GM12878 (cell line): ENCODE data around the gene TIPRL. TPM values are rescaled to one million over a fixed set of nuclear protein-coding genes. Genes with fewer than 3 reads are reported as not detected.

ENCODE experiments used
- BHLHE40 ChIP-seq, 2 experiments: fragments of 450-650 bp in 1 of 2; IDR thresholded peaks; 2 replicates each; pipeline ENCODE4 v1.6.1; 2011 to 2017; ENCODE audit warnings: low read depth in 2 of 2, borderline replicate concordance in 1 of 2, improper control_type of control experiment in 1 of 2, low read length in 1 of 2, mild to moderate bottlenecking in 1 of 2
- CEBPB ChIP-seq, 2 experiments: fragments of 150-350 bp in 1 of 2; IDR thresholded peaks; 2 replicates each; pipeline ENCODE4 v1.6.1; 2012 to 2014; ENCODE audit warnings: low read depth in 2 of 2, low read length in 2 of 2, borderline replicate concordance in 1 of 2, inconsistent platforms in 1 of 2
- CHD2 ChIP-seq: IDR thresholded peaks from 2 replicates; pipeline ENCODE4 v1.6.1; 2011; ENCODE audit warnings: low read depth, low read length, improper control_type of control experiment, borderline replicate concordance
- ETV6 ChIP-seq, 2 experiments: fragments of 450-650 bp in 1 of 2; IDR thresholded peaks in 1 of 2; conservative IDR thresholded peaks in 1 of 2; 2 replicates each; pipeline ENCODE4 v1.6.1; 2014; ENCODE audit warnings: antibody characterized with exemption in 1 of 2, borderline replicate concordance in 1 of 2, low read depth in 1 of 2, mild to moderate bottlenecking in 1 of 2, moderate library complexity in 1 of 2
- GABPA ChIP-seq: IDR thresholded peaks from 2 replicates; pipeline ENCODE4 v1.6.1; 2014; ENCODE audit warnings: antibody characterized with exemption, low read depth, mild to moderate bottlenecking, inconsistent platforms
- HDGF ChIP-seq: fragments of 450-650 bp; IDR thresholded peaks from 2 replicates; pipeline ENCODE4 v1.6.1; 2016; ENCODE audit warnings: antibody characterized with exemption
- IKZF1 ChIP-seq: fragments of 450-650 bp; conservative IDR thresholded peaks from 2 replicates; pipeline ENCODE4 v1.6.1; 2017; ENCODE audit warnings: antibody characterized with exemption, mild to moderate bottlenecking
- LARP7 ChIP-seq: fragments of 450-650 bp; IDR thresholded peaks from 2 replicates; pipeline ENCODE4 v1.6.1; 2017; ENCODE audit warnings: mild to moderate bottlenecking
- POLR2AphosphoS2 ChIP-seq: IDR thresholded peaks from 2 replicates; pipeline ENCODE4 v1.6.1; 2011; ENCODE audit warnings: low read depth, mild to moderate bottlenecking, low read length, improper control_type of control experiment, moderate library complexity
- RAD51 ChIP-seq: fragments of 450-650 bp; IDR thresholded peaks from 2 replicates; pipeline ENCODE4 v1.6.1; 2016; ENCODE audit warnings: moderate library complexity, mild to moderate bottlenecking, inconsistent platforms
- RB1 ChIP-seq: fragments of 450-650 bp; formaldehyde crosslinking; IDR thresholded peaks from 2 replicates; pipeline ENCODE4 v1.6.1; 2017; ENCODE audit warnings: mild to moderate bottlenecking, borderline replicate concordance
- RUNX3 ChIP-seq: IDR thresholded peaks from 2 replicates; pipeline ENCODE4 v1.6.1; 2012; ENCODE audit warnings: low read length, inconsistent platforms
- SIN3A ChIP-seq: IDR thresholded peaks from 2 replicates; pipeline ENCODE4 v1.6.1; 2012; ENCODE audit warnings: low read depth, low read length, improper control_type of control experiment
- SMC3 ChIP-seq: IDR thresholded peaks from 2 replicates; pipeline ENCODE4 v1.6.1; 2011; ENCODE audit warnings: low read length, improper control_type of control experiment, borderline replicate concordance
- SUPT20H ChIP-seq: IDR thresholded peaks from 2 replicates; pipeline ENCODE4 v1.6.1; 2011; ENCODE audit warnings: low read depth, mild to moderate bottlenecking, low read length, moderate library complexity, borderline replicate concordance; ENCODE audit not compliant: control insufficient read depth
- YBX1 ChIP-seq: fragments of 450-650 bp; IDR thresholded peaks from 2 replicates; pipeline ENCODE4 v1.6.1; 2016; ENCODE audit warnings: antibody characterized with exemption
- ZNF217 ChIP-seq: fragments of 450-650 bp; IDR thresholded peaks from 2 replicates; pipeline ENCODE4 v1.6.1; 2017; ENCODE audit warnings: antibody characterized with exemption, mild to moderate bottlenecking
- polyA plus RNA-seq, 11 experiments: library from polyadenylated mRNA; depleted of rRNA in 4 of 11; unstranded in 6 of 11; stranded (reverse) in 5 of 11; fragments of >200 nt; fragmentation: Nextera tagmentation in 4 of 11; fragmentation: Illumina TruSeq in 1 of 11; extraction: Ambion mirVana in 4 of 11; extraction: Trizol in 1 of 11; gene quantifications; 1 replicate in 1 of 11; 2 replicates in 10 of 11; pipeline versions ENCODE4 v1.2.1 to v1.2.3, GENCODE V29; 2011 to 2016; ENCODE audit warnings: inconsistent platforms in 2 of 11, missing spikeins in 2 of 11, low read depth in 1 of 11
- total RNA-seq, 4 experiments: library from RNA; depleted of rRNA in 3 of 4; stranded (reverse); fragments of >200 nt in 3 of 4; fragmentation: Illumina TruSeq in 1 of 4; extraction: Trizol in 1 of 4; gene quantifications; 2 replicates each; pipeline versions ENCODE4 v1.2.1 to v1.2.3, GENCODE V29; 2013 to 2021
- TF ChIP-seq, protein P1 (sequence below): fragments of 450-650 bp; IDR thresholded peaks from 2 replicates; pipeline ENCODE4 v1.6.1; 2017; ENCODE audit warnings: mild to moderate bottlenecking, low read depth, inconsistent platforms; ENCODE audit not compliant: poor library complexity, severe bottlenecking
- TF ChIP-seq, protein P2 (sequence below): IDR thresholded peaks from 2 replicates; pipeline ENCODE4 v1.6.1; 2012; ENCODE audit warnings: low read depth, low read length, improper control_type of control experiment
- TF ChIP-seq, protein P3 (sequence below): fragments of 150-350 bp; IDR thresholded peaks from 2 replicates; pipeline ENCODE4 v1.6.1; 2016; ENCODE audit warnings: low read depth, low read length
- TF ChIP-seq, protein P4 (sequence below): IDR thresholded peaks from 2 replicates; pipeline ENCODE4 v1.6.1; 2011; ENCODE audit warnings: low read depth, low read length, improper control_type of control experiment, borderline replicate concordance

TIPRL gene
- total and polyA plus RNA-seq, 10 of the 15 experiments (the other 5 are each of a cell fraction or from before 2014, with no cell fraction given), result 36.4 to 72.1 (median 49.9) TPM

DNA sequence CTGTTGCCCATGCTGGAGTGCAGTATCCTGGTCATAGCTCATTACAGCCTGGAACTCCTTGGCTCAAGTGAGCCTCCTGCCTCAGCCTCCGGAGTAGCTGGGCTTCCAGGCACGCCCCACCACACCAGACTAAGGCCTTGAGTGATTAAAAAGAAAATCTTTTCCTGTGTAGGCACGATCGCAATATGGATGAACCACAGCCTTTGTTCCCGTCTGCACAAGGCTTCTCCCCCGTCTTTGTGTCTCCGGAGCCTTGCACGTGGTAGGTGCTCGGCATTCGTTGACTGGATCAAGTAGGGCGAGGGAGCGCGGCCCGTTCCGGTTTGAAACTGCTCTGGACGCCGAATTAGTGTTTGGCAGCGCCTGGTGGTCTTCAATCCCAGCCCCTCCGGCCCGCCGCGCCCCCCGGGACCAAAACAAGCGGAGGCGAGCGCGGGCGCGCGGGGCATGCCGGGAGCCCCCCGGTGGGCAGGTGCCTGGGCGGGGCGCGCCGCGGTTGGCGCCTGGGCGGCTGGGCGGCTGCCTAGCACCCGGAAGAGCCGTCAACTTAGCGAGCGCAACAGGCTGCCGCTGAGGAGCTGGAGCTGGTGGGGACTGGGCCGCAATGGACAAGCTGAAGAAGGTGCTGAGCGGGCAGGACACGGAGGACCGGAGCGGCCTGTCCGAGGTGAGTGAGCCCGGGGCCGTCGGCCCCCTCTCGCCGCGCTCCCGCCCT, 46.9 kb downstream of the TIPRL start, which contains the start of gene SFT2D2 (continued):
- TF ChIP-seq, protein P1, sequence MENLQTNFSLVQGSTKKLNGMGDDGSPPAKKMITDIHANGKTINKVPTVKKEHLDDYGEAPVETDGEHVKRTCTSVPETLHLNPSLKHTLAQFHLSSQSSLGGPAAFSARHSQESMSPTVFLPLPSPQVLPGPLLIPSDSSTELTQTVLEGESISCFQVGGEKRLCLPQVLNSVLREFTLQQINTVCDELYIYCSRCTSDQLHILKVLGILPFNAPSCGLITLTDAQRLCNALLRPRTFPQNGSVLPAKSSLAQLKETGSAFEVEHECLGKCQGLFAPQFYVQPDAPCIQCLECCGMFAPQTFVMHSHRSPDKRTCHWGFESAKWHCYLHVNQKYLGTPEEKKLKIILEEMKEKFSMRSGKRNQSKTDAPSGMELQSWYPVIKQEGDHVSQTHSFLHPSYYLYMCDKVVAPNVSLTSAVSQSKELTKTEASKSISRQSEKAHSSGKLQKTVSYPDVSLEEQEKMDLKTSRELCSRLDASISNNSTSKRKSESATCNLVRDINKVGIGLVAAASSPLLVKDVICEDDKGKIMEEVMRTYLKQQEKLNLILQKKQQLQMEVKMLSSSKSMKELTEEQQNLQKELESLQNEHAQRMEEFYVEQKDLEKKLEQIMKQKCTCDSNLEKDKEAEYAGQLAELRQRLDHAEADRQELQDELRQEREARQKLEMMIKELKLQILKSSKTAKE, result no peak
- TF ChIP-seq, protein P2, sequence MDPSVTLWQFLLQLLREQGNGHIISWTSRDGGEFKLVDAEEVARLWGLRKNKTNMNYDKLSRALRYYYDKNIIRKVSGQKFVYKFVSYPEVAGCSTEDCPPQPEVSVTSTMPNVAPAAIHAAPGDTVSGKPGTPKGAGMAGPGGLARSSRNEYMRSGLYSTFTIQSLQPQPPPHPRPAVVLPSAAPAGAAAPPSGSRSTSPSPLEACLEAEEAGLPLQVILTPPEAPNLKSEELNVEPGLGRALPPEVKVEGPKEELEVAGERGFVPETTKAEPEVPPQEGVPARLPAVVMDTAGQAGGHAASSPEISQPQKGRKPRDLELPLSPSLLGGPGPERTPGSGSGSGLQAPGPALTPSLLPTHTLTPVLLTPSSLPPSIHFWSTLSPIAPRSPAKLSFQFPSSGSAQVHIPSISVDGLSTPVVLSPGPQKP, result no peak
- TF ChIP-seq RAD51 (no peak), ETV6 (conservative IDR thresholded peaks at IDR 0.05 in 1 of 2, IDR thresholded peaks at IDR 0.05 in 1 of 2; ENCODE audit: borderline replicate concordance in 1 of 2, low read depth in 1 of 2) (no peak), CHD2 (no peak), GABPA (no peak), ZNF217 (peak; percentile 55; the same call in 1 of the 2 replicates), SUPT20H (no peak), RB1 (peak; percentile 92; the same call in 1 of the 2 replicates), LARP7 (peak; percentile 94), IKZF1 (peak; percentile 85), RUNX3 (peak; percentile 35), BHLHE40 (IDR thresholded peaks at IDR 0.05; ENCODE audit: borderline replicate concordance in 1 of 2, low read depth in 2 of 2, low read length in 1 of 2) (peak; percentile 81 to 96), HDGF (no peak), CEBPB (IDR thresholded peaks at IDR 0.05; ENCODE audit: borderline replicate concordance in 1 of 2, low read depth in 2 of 2, low read length in 2 of 2) (no peak), YBX1 (no peak), POLR2AphosphoS2 (peak; percentile 68; the same call in 1 of the 2 replicates), SIN3A (peak; percentile 56; the same call in 1 of the 2 replicates), SMC3 (no peak)
- TF ChIP-seq, protein P3, sequence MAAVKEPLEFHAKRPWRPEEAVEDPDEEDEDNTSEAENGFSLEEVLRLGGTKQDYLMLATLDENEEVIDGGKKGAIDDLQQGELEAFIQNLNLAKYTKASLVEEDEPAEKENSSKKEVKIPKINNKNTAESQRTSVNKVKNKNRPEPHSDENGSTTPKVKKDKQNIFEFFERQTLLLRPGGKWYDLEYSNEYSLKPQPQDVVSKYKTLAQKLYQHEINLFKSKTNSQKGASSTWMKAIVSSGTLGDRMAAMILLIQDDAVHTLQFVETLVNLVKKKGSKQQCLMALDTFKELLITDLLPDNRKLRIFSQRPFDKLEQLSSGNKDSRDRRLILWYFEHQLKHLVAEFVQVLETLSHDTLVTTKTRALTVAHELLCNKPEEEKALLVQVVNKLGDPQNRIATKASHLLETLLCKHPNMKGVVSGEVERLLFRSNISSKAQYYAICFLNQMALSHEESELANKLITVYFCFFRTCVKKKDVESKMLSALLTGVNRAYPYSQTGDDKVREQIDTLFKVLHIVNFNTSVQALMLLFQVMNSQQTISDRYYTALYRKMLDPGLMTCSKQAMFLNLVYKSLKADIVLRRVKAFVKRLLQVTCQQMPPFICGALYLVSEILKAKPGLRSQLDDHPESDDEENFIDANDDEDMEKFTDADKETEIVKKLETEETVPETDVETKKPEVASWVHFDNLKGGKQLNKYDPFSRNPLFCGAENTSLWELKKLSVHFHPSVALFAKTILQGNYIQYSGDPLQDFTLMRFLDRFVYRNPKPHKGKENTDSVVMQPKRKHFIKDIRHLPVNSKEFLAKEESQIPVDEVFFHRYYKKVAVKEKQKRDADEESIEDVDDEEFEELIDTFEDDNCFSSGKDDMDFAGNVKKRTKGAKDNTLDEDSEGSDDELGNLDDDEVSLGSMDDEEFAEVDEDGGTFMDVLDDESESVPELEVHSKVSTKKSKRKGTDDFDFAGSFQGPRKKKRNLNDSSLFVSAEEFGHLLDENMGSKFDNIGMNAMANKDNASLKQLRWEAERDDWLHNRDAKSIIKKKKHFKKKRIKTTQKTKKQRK, result no peak
- TF ChIP-seq, protein P4, sequence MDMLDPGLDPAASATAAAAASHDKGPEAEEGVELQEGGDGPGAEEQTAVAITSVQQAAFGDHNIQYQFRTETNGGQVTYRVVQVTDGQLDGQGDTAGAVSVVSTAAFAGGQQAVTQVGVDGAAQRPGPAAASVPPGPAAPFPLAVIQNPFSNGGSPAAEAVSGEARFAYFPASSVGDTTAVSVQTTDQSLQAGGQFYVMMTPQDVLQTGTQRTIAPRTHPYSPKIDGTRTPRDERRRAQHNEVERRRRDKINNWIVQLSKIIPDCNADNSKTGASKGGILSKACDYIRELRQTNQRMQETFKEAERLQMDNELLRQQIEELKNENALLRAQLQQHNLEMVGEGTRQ, result no peak
